ENCODE results near the gene KBTBD8.

GRCh38 chr3:66971891-66972551 is 26.1 kb upstream of the KBTBD8 start:
- TF ChIP-seq, protein P1, sequence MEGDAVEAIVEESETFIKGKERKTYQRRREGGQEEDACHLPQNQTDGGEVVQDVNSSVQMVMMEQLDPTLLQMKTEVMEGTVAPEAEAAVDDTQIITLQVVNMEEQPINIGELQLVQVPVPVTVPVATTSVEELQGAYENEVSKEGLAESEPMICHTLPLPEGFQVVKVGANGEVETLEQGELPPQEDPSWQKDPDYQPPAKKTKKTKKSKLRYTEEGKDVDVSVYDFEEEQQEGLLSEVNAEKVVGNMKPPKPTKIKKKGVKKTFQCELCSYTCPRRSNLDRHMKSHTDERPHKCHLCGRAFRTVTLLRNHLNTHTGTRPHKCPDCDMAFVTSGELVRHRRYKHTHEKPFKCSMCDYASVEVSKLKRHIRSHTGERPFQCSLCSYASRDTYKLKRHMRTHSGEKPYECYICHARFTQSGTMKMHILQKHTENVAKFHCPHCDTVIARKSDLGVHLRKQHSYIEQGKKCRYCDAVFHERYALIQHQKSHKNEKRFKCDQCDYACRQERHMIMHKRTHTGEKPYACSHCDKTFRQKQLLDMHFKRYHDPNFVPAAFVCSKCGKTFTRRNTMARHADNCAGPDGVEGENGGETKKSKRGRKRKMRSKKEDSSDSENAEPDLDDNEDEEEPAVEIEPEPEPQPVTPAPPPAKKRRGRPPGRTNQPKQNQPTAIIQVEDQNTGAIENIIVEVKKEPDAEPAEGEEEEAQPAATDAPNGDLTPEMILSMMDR (IDR thresholded peaks at IDR 0.05; ENCODE audit: low read depth, low read length) = peak; percentile 79
- no peak for TF ChIP-seq POLR2A (IDR thresholded peaks at IDR 0.05; ENCODE audit: extremely low read depth, insufficient read length)
- TF ChIP-seq, protein P2, sequence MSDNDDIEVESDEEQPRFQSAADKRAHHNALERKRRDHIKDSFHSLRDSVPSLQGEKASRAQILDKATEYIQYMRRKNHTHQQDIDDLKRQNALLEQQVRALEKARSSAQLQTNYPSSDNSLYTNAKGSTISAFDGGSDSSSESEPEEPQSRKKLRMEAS (IDR thresholded peaks at IDR 0.05; ENCODE audit: low read depth, low read length) = 0 out of 2 replicates have a peak, but pooled peaks have one; percentile 29
